Pons (tissue), 1 donor: ENCODE results near the gene GSC.
"Not testable (repeated sequence)": the region's sequence is repeated elsewhere in the genome, so short reads cannot be mapped to it uniquely, and the experiment has no call there.

Experiments used
- DNase-seq: peaks from one replicate; pipeline ENCODE4 v3.0.0-alpha.2; 2016; ENCODE audit warnings: low spot score

GSC gene

GRCh38 chr14:94771906-94772490 lies 2.1 kb upstream of the GSC start:
- no peak for DNase-seq

GRCh38 chr14:94771158-94771905 lies 1.4 kb upstream of the GSC start:
- no peak for DNase-seq

- DNase-seq = no peak
Measured at GRCh38 chr14:94770815-94771157, 873 bp upstream of the GSC start.

- no peak for DNase-seq
Measured at GRCh38 chr14:94770251-94770749, 387 bp upstream of the GSC start.

- DNase-seq = no peak
Measured at GRCh38 chr14:94768521-94769390, 1.2 kb downstream of the GSC start.

GRCh38 chr14:94768141-94768520 lies 1.8 kb downstream of the GSC start:
- no peak for DNase-seq

- DNase-seq = no peak
Measured at GRCh38 chr14:94767321-94767878, 2.5 kb downstream of the GSC start.

- DNase-seq = no peak
Measured at GRCh38 chr14:94764573-94764972, 5.3 kb downstream of the GSC start.

- no peak for DNase-seq
Measured at GRCh38 chr14:94762431-94762830, 7.5 kb downstream of the GSC start.

GRCh38 chr14:94761997-94762377 lies 7.9 kb downstream of the GSC start:
- DNase-seq = no peak

GRCh38 chr14:94761348-94761996 lies 8.4 kb downstream of the GSC start:
- no peak for DNase-seq

- DNase-seq = no peak
Measured at GRCh38 chr14:94756310-94756882, 13.5 kb downstream of the GSC start.

- DNase-seq = no peak
Measured at GRCh38 chr14:94754391-94754942, 15.4 kb downstream of the GSC start.

- no peak for DNase-seq
Measured at GRCh38 chr14:94752591-94753436, 17.1 kb downstream of the GSC start.

GRCh38 chr14:94751956-94752355 lies 18.0 kb downstream of the GSC start:
- DNase-seq = no peak

- no peak for DNase-seq
Measured at GRCh38 chr14:94751321-94751720, 18.6 kb downstream of the GSC start.

- no peak for DNase-seq
Measured at GRCh38 chr14:94750371-94750770, 19.5 kb downstream of the GSC start.

- no peak for DNase-seq
Measured at GRCh38 chr14:94748667-94749347, 21.1 kb downstream of the GSC start.

- no peak for DNase-seq
Measured at GRCh38 chr14:94747739-94748138, 22.2 kb downstream of the GSC start.

- not testable (repeated sequence) for DNase-seq
Measured at GRCh38 chr14:94747153-94747552, 22.8 kb downstream of the GSC start.
